GM12892 (cell line): ENCODE results near the gene PNRC1.

Experiments used
- POLR2A ChIP-seq: IDR thresholded peaks from 2 replicates; pipeline ENCODE4 v1.6.1; 2011; ENCODE audit warnings: low read depth, low read length, control low read depth
- POLR2AphosphoS5 ChIP-seq: IDR thresholded peaks from 2 replicates; pipeline ENCODE4 v1.6.1; 2011; ENCODE audit warnings: low read depth, low read length, control low read depth
- TAF1 ChIP-seq: IDR thresholded peaks from 2 replicates; pipeline ENCODE4 v1.6.1; 2011; ENCODE audit warnings: low read depth, mild to moderate bottlenecking, control low read depth, low read length, borderline replicate concordance

DNA sequence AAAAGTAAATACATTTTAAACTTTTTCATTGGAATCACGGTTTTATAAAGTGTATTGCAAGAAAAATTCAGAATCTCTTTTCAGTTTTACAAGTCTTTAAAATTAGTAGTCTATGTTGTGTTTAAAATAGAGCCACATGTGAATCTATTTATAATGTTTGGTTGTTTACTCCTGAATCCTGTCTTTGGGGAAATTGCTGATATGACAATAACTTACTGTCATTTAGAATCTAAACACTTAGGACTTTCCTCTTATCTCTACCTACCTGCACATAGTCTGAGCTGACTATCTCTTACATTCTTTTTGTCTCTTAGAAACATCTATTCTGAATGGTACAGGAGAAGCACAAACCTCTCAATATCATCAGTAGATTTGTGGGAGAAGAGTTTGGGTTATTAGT, 41.4 kb downstream of the PNRC1 start:
- TF ChIP-seq POLR2A (no peak), POLR2AphosphoS5 (no peak), TAF1 (no peak)
